ENCODE results near the gene ATRNL1.
"Not testable (repeated sequence)": the region's sequence is repeated elsewhere in the genome, so short reads cannot be mapped to it uniquely, and the experiment has no call there.

Gene ATRNL1

DNA sequence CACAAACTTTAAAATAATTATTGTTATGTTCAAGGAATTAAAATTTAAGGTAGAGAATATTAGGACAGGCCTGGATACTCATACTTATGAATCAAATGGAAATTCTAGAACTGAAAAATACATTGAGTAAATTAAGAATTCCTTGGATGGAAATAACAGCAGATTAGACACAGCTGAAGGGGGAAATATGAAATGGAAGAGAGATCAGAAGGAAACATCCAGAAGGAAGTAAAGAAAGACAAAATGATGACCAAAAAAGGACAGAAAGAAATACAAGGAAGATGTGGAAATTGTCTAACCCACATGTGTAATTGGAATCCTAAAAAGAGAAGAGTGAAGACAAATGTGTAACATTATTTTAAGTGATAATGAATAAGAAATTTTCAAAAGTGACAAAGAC, 128.9 kb downstream of the ATRNL1 start:
- no peak for DNase-seq

DNA sequence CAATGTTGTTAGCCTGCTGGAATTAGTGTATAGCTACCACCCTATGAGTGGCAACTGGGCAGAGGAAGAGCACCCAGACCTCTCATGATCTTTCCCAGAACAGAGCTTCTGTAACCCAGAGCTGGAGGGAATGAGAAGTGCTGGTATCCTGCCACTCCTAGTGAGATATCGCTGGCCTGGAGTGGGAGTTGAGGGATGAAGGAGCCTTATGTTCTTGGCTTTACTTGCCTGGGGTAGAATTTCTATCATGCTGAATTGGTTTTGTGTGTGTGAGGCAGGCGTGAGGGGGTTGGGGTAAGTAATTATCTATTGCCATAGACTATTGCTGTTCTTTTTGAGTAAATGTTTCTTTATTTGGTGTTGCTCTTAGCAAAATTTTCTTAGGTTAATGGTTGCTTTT, 146.6 kb downstream of the ATRNL1 start:
- DNase-seq = no peak

DNA sequence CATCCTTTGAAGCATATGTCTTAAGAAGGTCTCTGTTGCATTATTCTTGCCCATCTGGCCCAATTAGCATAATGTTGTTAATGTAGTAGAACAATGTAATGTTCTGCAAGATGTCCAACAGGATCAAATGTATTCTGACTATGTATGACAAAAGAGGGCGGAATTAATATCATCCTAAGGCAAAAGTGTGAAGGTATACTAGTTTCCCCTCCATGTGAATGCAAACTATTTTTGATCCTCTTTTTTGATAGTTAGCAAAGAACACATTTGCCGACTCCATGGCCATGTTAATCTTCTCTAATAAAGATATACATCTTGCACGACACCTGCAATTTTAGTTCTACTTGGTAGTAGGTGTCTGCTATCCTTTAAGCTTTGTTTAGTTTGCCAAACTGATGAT, 157.6 kb downstream of the ATRNL1 start:
- DNase-seq = no peak

DNA sequence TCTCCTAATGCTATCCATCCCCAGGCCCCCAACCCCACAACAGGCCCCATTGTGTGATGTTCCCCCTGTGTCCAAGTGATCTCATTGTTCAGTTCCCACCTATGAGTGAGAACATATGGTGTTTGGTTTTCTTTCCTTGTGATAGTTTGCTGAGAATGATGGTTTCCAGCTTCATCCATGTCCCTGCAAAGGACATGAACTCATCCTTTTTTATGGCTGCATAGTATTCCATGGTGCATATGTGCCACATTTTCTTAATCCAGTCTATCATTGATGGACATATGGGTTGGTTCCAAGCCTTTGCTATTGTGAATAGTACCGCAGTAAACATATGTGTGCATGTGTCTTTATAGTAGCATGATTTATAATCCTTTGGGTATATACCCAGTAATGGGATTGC, 160.6 kb downstream of the ATRNL1 start:
- DNase-seq = not testable (repeated sequence)

DNA sequence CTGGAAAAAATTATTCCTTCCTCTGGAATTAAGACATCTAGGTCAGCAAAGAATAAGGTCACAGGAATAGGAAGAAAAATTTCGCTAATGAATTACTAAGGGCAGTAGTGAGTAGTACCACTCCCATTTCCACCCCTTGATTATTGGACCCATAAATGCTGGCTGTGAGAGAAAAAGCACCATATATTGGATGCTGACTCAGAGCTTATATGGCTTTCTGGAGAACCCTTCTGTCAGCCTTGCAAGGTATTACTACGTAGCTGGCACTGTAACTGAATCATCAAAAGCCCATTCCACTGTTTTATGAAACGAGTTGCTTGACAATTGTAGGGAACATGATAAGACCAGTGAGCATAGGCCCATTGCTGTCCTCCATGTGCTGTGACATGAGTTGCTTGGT, 179.3 kb downstream of the ATRNL1 start:
- no peak for DNase-seq

DNA sequence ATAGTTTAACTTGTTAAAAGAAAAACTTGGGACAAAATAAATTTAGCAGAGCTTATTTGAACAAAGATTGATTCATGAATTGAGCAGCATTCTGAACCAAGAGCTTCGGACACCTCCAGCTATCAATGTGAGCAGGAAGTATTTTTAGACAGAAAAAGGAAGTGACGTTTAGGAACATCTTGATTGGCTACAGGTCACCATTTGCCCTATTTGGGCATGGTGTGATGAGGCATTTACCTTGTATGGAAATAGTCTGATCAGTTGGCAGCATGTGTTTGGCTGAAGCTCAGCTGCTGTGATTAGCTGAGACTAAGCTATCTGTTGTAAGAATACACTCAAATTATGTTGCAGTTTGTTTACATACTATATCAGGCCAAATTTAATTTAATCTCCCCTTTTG, 185.1 kb downstream of the ATRNL1 start:
- DNase-seq = no peak

DNA sequence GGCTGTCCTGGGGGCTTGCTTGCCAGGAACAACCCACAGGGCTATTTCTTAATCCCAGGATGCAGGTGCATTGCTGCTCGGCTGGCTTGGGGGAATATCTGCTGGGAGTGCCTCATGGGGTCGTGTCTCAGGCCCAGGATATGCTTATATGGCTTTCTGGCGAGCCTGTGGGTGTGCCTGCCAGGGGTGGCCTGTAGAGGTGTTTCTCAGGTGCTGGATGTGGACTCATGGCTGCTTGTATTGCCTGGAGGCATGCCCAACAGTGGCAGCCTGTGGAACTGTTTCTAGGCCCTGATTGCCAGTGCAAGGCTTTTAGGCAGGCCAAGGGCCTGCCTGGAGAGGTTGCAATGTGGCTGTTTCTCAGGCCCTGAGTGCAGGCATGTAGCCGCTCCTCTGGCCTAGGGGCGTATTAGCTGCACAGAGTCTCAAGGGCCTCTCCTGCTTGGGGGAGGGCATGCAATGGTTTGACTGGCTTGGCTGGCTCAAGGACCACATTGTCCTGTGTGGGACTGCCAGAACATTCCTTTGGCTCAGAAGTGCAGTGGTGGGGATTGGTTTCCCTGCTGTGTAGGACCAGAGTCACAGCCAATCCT, 202.1 kb downstream of the ATRNL1 start:
- no peak for DNase-seq

DNA sequence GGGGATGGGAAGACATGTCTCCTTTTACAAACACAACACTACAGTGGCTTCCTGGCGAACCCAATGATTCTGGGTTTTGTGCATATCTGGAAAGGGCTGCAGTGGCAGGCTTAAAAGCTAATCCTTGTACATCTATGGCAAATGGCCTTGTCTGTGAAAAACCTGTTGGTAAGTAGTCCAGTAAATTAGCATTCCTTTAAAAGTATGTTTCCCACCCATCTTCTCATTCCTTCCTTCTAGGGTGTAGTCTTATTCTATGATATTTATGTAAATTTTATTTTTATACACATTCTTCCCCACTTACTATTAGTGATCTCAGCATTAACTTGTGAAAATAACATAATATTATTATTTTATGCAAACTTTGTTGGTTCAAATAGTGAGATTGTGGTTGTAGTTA, 206.9 kb downstream of the ATRNL1 start:
- no peak for DNase-seq

DNA sequence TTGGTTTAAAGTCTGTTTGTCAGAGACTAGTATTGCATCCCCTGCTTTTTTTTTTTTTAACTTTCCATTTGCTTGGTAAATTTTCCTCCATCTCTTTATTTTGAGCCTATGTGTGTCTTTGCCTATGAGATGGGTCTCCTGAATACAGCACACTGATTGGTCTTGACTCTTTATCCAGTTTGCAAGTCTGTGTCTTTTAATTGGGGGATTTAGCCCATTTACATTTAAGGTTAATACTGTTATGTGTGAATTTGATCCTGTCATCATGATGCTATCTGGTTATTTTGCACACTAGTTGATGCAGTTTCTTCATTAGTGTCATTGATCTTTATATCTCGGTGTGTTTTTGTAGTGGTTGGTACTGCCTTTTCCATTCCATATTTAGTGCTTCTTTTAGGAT, 226.5 kb downstream of the ATRNL1 start:
- not testable (repeated sequence) for DNase-seq

DNA sequence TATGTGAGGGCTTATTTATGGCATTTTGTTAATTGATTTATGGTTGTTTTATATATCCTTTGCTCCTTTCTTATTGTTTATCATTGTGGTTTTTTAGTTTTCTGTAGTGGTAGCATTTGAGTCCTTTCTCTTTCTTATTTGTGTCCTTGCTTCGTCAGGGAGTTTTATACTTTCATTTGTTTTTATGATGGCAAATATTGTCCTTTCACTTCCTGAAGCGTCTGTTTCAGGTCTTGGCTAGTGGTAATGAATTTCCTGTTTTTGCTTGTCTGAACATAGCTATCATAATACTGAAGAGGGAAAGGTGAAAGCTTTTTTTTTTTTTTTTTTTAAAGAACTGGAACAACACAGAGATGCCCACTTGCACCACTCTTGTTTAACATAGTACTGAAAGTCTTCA, 228.2 kb downstream of the ATRNL1 start:
- DNase-seq = no peak

DNA sequence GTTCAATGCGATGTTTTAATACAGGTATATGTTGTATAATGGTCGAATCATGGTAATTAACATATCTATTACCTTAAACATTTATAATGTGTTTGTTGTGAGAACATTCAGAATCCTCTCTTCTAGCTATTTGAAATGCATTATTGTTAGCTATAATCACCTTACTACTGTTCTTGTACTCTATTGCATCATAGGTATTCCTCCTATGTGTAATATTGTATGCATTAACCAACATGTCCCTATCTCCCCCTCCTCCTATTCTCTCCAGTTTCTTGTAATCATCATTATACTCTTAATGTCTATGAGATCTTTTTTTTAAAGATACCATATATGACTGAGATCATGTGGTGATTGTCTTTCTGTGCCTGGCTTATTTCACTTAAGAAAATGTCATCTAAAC, 235.2 kb downstream of the ATRNL1 start:
- DNase-seq = no peak

DNA sequence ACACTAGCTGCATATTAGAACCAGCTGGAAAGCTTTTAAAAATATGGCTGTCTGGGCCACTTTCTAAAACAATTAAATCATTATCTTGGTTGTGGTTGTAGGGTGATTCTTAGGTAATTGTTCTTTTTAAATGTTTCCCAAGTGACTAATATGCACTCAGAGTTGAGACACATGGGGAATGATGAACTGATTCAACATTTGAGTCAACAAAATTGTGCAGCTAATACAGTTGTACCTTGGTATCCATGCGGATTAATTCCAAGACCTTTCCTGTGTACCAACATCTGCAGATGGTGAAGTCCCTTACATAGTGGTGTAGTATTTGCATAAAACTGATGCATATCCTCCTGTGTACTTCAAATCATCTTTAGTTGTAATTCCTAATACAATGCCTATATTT, 242.2 kb downstream of the ATRNL1 start:
- DNase-seq = no peak

DNA sequence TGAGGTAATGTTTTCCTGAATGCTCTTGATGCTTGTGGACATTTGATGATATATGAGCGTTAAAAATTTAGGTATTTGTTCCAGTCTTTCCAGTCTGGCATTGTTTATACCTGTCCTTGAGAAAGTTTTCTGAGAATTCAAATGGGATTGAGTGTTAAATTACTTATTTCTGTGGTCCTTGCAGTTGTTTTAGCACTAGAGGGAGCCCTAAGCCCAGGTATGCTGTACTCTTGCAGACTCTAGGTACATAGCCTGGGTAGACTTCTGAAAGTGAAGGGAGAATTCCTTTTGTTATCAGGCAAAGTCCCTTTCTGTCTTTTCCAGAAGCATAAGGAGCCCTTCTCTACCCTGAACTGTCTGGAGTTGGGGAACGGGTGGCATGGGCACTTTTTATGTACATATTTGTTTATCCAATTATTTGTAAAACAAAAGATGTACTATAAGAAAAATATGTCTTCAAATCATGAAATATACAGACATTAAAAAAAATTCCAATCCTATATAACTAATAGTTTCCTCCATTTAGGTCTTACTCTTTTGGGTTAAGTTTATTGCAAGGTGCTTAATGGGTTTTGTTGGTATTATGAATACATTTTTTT, 262.1 kb downstream of the ATRNL1 start:
- no peak for DNase-seq

DNA sequence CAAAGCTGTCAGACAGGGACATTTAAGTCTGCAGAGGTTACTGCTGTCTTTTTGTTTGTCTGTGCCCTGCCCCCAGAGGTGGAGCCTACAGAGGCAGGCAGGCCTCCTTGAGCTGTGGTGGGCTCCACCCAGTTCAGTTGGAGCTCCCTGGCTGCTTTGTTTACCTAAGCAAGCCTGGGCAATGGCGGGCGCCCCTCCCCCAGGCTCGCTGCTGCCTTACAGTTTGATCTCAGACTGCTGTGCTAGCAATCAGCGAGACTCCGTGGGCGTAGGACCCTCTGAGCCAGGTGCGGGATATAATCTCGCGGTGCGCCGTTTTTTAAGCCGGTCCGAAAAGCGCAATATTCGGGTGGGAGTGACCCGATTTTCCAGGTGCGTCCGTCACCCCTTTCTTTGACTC, 274.8 kb downstream of the ATRNL1 start:
- DNase-seq = not testable (repeated sequence)

DNA sequence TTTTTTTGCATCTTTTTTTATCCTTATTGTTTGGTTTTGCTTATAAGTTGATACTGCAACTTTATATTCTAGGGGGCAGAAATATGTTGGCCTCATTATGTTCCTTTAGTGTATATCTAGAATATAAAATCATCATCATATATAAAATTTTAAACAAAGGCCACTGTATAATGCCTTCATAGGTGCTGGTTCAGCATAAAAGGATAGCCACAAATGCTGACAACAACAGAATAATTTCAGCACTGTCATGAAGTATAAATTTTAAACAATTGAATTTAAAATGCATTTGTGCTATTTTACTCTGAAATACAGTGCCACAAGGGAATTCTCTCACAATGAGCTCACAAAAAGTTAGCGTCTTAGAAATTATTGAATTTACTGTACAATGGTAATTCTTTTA, 285.9 kb downstream of the ATRNL1 start:
- no peak for DNase-seq

DNA sequence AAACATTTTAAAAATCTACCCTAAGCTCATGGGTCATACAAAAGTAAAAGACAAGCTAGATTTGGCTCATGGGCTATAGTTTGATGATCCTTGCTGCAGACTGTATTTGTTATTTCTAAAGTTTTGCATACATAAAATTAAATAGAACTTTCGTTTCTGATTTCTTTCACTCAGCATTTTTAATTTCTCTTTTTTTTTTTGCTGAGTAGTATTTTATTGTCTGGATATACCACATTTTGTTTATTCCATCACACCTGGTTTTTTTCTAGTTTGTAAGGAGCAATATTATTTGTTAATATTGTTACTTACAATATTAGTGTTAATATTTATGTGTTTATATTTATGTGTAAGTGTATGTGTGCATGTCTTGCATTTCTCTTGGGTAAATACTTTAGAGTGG, 291.5 kb downstream of the ATRNL1 start:
- no peak for DNase-seq

DNA sequence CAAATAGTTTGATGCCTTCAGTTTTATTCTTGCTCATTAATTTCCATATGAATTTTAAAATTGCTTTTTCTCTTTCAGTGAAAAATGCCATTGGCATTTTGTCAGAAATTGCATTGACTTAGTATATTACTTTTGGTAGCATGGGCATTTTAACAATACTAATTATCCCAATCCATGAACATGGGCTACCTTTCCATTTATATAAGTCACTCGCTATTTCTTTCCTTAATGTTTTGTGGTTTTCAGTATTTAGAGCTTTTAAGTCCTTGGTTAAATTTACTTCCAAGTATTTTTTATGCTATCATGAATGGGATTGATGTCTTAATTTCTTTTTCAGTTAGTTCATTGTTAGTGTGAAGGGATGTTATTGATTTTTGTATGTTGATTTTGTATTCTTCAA, 297.4 kb downstream of the ATRNL1 start:
- no peak for DNase-seq

DNA sequence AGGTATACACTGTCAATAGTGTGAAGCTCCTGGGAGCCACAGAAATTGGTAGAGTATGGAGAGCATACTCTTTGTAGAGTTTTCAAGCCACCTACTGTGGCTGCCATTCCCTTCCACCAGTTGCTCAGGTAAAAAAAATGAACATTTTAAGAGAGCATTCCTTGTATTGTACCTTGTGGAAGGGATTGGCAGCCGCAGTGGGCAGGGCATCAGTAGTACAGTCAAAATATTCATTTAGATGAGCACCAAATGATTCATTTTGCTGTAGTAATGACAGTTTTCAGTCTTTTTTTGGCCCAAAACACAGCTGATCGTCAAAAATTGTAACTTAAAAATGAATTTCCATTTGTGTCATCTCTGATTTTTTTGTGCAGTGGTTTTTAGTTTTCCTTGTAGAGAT, 304.9 kb downstream of the ATRNL1 start:
- DNase-seq = no peak

DNA sequence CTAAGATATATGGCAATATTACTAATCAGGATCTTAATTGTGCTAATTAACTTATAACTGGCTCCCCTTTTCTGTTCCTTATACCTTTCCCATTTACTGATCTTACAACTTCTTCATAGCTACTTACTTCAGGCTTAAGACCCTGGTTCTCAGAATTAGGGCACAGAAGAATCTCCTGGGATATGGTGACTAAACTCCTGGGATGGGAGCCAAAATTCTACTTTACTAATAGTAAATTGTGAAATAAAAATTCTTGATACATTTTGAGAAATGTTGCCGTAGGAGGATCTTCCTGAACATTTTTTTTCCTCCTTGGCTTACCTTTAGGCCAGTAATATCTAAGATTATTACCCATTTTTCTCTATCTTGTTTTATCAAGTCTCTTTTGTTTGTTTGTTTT, 309.5 kb downstream of the ATRNL1 start:
- DNase-seq = no peak

DNA sequence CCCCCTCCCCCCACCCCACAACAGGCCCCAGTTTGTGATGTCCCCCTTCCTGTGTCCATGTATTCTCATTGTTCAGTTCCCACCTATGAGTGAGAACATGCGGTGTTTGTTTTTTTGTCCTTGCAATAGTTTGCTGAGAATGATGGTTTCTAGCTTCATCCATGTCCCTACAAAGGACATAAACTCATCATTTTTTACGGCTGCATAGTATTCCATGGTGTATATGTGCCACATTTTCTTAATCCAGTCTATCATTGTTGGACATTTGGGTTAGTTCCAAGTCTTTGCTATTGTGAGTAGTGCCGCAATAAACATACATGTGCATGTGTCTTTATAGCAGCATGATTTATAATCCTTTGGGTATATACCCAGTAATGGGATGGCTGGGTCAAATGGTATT, 312.7 kb downstream of the ATRNL1 start:
- not testable (repeated sequence) for DNase-seq

DNA sequence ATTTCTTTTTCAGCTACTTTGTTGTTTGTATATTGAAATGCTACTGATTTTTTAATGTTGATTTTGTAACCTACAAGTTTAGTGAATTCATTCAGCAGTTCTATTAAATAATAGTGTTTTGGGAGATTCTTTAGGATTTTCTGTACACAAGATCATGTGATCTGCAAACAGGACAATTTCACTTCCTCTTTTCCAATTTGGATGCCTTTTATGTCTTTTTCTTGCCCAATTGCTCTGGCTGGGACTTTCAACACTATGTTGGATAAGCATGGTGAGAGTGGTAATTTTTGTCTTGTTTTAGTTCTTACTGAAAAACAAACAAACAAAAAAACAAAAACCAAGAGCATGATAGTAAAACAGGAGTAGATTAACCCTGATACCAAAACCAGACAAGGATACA, 316.2 kb downstream of the ATRNL1 start:
- no peak for DNase-seq

DNA sequence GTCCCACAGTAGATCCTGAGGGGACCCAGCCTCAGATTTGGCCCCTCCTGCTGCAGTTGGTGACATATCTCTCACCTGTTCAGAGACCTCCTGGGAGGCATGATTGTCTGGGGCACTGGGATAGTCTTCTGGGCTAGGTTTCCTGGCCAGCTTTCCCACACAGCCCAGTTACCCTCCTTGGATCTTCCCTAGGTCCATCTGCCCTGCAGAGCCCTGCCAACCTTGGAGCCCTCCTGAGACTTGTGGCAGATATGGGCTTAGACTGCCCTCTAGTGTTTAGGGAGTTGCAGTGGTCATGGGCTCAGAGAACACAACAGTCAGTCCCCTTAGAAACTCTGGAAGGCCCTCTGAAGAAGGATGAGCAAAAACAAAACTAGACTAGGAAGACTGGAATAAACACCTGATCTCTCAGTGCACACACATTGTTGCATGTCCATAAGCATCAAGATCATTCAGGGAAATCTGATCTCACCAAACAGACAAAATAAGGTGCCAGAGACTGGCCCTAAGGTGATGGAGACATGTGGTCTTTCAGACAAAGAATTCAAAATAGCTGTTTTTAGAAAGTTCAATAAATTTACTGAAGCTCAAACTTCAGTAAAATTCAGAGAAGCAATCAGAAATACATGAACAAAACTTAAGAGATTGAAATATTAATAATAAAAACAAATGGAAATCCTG, 324.6 kb downstream of the ATRNL1 start:
- DNase-seq = no peak

DNA sequence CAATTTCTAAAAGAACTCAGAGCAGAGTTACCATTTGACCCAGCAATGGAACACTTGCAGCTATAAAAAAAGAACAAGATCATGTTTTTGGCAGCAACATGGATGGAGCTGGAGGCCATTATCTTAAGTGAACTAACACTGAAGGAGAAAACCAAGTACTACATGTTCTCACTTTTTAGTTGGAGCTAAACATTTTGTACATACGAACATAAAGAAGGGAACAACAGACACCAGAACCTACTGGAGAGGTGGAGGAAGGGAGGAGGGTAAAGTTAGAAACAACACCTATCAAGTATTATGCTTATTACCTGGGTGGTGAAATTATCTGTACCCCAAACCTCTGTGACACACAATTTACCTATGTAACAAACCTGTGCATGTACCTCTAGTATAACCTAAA, 329.5 kb downstream of the ATRNL1 start:
- no peak for DNase-seq

DNA sequence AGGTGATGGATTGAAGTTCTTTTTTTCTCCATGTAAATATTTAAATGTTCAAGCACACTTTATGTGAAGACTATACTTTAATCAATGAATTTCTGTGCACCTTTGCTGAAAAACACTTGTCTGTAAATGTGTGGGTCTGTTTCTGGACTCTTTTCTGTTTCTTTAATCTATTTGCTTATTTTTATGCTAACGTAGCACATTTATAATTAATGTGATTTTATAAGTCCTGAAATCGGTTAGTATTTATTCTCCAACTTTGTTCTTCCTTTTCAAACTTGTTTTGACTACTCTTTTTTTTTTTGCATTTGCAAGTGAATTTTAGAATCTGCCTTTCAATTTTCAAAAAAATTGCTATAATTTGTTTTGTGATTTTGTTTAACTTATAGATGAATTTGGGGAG, 334.4 kb downstream of the ATRNL1 start:
- no peak for DNase-seq
